GM12878 (cell line): ENCODE data around the gene LYSMD2.

Experiments used
- POLR2A ChIP-seq: IDR thresholded peaks from 2 replicates; pipeline ENCODE4 v1.6.1; 2011; ENCODE audit warnings: low read depth, mild to moderate bottlenecking, low read length
- YY1 ChIP-seq: IDR thresholded peaks from 2 replicates; pipeline ENCODE4 v1.6.1; 2011; ENCODE audit warnings: low read depth, mild to moderate bottlenecking, low read length

GRCh38 chr15:51727141-51727897 lies 10.1 kb downstream of the LYSMD2 start:
- TF ChIP-seq YY1 (no peak), POLR2A (no peak)
